ENCODE results near the gene PXMP2.

DNA sequence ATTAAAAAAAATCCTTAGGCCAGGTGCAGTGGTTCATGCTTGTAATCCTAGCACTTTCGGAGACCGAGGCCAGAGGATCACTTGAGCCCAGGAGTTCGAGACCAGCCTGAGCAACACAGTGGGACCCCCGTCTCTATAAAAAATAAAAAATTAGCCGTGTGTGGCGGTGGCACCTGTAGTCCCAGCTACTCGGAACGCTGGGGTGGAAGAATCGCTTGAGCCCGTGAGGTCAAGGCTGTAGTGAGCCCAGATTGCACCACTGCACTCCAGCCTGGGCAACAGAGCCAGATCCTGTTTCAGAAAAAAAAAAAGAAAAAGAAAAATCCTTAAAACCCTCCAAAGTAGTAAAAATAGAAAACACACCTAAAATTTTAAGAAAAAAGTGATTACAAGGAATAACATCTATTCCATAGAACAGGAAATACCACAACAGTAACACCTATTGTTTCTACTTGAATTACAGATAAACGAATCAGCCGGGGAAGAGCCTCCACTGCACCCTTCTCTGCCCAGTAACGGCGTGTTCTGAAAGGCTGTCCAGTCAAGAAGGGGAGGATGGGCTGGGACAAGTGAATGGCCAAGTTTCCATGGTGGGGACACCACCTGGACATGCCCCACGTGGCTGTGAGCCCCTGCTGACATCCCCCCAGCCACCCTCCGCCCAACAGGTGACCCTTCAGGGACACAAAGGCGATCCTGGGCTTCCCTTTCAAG, 18.1 kb upstream of the PXMP2 start:
- no peak for TF ChIP-seq TAF1 (IDR thresholded peaks at IDR 0.05; ENCODE audit: borderline replicate concordance, low read depth, low read length)
- no peak for TF ChIP-seq POLR2A (IDR thresholded peaks at IDR 0.05; ENCODE audit: low read depth, low read length)

Data from GM12892 (cell line).